ENCODE data around the gene ZNF567.
"Not testable (repeated sequence)": the region's sequence is repeated elsewhere in the genome, so short reads cannot be mapped to it uniquely, and the experiment has no call there.

Gene ZNF567

GRCh38 chr19:36749613-36750012, 62.2 kb downstream of the ZNF567 start:
- H3K9me3 ChIP-seq (ENCODE audit: control insufficient read depth, low read length), result peaks cover 21% of the 10 kb centered on the region
- H3K36me3 ChIP-seq (ENCODE audit: control insufficient read depth, insufficient read depth, low read length), result peaks cover 77% of the 10 kb centered on the region

GRCh38 chr19:36750066-36750691, 62.8 kb downstream of the ZNF567 start:
- H3K27me3 ChIP-seq (ENCODE audit: control insufficient read depth, insufficient read depth, low read length, poor library complexity, severe bottlenecking), result no peaks in the 10 kb centered on the region
- no peak overlapping the region for H3K27ac ChIP-seq (ENCODE audit: insufficient read depth, low read depth, low read length, poor library complexity, severe bottlenecking)
- no peak overlapping the region for H3K4me3 ChIP-seq (ENCODE audit: insufficient read depth, low read depth, low read length)
- H3K4me1 ChIP-seq (ENCODE audit: control insufficient read depth, insufficient read depth, low read length), result no peaks in the 10 kb centered on the region
- 94 to 98% methylated on average over 4 of the region's 4 CpGs for WGBS, 2 experiments
- H3K36me3 ChIP-seq (ENCODE audit: control insufficient read depth, insufficient read depth, low read length), result peaks cover 82% of the 10 kb centered on the region
- H3K9me3 ChIP-seq (ENCODE audit: control insufficient read depth, low read length), result peaks cover 21% of the 10 kb centered on the region

More at GRCh38 chr19:36749613-36750012, 62.2 kb downstream of the ZNF567 start:
- 94 to 98% methylated on average over 8 of the region's 8 CpGs for WGBS, 2 experiments
- not testable (repeated sequence) for H3K27ac ChIP-seq (ENCODE audit: insufficient read depth, low read depth, low read length, poor library complexity, severe bottlenecking); H3K27me3 ChIP-seq (ENCODE audit: control insufficient read depth, insufficient read depth, low read length, poor library complexity, severe bottlenecking); H3K4me3 ChIP-seq (ENCODE audit: insufficient read depth, low read depth, low read length); H3K4me1 ChIP-seq (ENCODE audit: control insufficient read depth, insufficient read depth, low read length)

Measured in ectodermal cell (in vitro differentiated cells).